Ureter (tissue), 1 donor: ENCODE results near the gene MSL1. TPM values are rescaled to one million over a fixed set of nuclear protein-coding genes. Genes with fewer than 3 reads are reported as not detected.

Experiments used
- DNase-seq: peaks from one replicate; pipeline ENCODE4 v3.0.0-alpha.2; 2020; ENCODE audit warnings: low spot score
- total RNA-seq: library from RNA; stranded (reverse); gene quantifications from one replicate; pipeline ENCODE4 v1.2.4, GENCODE V29; 2023
- donor health status: DM: yes; HTN: yes; CAD: no.

Gene MSL1
- total RNA-seq, 1 donor from 2014 or later, result 91.3 TPM

DNA sequence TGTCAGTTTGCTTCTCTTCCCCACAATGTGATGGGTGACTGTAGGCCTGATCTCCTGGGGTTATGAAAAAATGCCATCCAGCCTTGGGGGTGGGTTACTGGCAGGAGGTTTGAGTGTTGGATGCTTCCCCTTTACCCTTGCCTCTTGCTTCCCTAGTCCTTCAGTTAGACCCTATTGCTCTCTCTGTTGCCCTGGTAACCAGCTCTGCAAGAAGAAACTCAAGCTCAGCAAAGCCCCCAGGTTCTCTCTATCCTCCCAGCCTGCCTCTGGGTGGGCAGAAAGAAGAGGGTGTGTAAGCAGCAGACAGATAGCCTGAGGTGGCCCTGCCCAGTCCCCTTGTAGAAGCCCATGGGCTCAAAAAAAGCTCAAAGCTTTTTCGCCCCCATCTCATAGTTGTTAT, 52.7 kb downstream of the MSL1 start:
- DNase-seq, result no peak

DNA sequence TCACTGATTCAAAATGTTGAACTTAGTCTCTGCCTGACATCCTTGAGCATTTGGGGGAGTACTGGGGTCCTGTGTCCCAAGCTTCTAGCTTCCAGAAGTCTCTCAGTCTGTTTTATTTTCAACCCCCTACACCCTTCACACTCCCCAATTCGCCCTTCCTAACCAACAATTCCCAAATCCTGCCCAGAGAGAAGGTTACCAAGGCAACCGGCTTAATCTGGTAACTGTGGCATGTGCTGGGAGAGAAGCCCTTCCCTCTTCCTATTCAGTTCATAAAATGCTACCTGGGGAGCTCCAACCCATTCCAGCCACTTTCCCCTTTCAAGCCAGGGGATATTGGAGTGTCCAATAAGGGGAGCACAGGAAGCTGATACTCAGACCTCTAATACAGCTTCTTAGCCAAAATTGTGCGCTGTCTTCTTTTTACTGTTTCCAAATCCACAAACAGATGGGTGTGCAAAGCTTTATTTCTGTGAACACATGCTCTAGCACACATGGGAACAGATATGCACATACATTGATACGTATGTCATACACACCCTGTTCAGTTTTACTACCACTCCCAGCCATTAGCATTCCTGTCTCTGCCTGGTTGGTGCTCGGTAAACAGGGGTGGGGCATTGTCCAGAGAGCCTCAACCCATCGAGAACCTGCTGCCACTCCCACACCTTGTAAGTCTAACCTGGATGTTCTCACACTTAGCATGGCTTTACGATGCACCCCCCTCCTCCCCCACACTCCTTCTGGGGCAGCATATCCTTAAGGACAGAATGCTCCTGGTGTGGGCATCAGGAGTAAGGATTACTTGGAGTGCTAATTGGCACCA, 54.4 kb downstream of the MSL1 start:
- DNase-seq, result peak; percentile 80

DNA sequence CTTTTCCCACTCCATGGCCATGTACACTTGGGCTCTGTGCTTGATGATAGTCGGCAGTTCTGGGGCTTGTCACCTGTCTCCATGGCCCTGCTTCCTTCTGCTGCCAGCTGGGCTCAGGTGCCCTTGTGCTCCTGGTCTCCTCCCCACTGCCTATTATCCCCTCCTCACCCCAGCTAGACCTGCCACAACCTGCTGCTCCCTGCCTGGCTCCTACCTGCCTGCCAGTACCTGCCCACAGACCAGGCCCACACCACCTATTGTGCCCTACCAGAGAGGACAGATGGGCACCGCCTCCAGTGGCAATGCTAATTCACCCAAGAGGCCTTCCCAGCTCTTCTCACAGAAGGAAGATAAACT, 55.0 kb downstream of the MSL1 start:
- peak; percentile 90 for DNase-seq

DNA sequence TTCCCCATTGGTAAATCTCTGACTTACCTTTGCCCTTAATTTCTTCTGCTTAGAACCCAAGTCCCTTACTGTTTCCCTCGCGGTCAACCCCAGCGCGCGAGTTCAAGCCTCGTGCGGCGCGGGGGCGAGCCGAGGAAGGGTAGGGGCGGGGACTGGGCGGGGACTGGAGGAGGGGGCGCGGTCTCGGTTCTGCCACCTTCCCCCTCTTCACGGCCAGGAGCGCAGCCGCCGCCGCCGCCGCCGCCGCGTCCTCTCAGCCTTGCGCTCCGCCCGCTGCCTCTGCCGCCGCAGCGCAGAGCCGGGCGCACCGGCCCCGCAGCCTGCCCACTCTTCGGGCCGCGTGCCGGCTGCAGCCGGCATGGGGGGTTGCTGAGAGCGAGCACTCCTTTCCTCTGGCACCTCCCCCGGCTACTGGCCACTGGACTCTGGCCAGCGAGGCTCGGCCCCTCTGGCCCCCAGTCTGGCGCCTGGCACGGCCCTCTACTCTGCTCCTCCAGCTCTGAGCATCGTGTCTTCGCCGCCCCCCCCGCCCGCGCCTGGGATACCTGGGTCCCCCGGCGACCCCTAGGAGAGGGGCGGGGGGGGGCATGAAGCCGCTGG, 55.6 kb downstream of the MSL1 start, which contains the start of gene RAPGEFL1:
RAPGEFL1 (plus strand) TSS at position 196 of the 600 bp plus-strand sequence; CDS start at position 588, 392 bp downstream.
- DNase-seq, result peak; percentile 86

- DNase-seq, result no peak
Observed at GRCh38 chr17:40178021-40178601, 56.3 kb downstream of the MSL1 start.

- no peak for DNase-seq
Observed at GRCh38 chr17:40178660-40179059, 56.9 kb downstream of the MSL1 start.

GRCh38 chr17:40179923-40180659, 58.3 kb downstream of the MSL1 start:
- no peak for DNase-seq

GRCh38 chr17:40180694-40181093, 58.9 kb downstream of the MSL1 start:
- DNase-seq, result peak; percentile 84

- DNase-seq, result no peak
Observed at GRCh38 chr17:40181205-40181604, 59.4 kb downstream of the MSL1 start.

- DNase-seq, result no peak
Observed at GRCh38 chr17:40182606-40183005, 60.8 kb downstream of the MSL1 start.

Other genes starting within 250 kb of the MSL1 start
- 57.7 TPM for gene GSDMB, start 203.3 kb upstream of the MSL1 start, total RNA-seq
- gene ORMDL3, start 194.4 kb upstream of the MSL1 start, total RNA-seq, result 147 TPM
- not detected for gene LRRC3C, start 194.2 kb upstream of the MSL1 start, total RNA-seq
- gene GSDMA, start 159.0 kb upstream of the MSL1 start, total RNA-seq, result 2.4 TPM
- 99.3 TPM for gene PSMD3, start 141.2 kb upstream of the MSL1 start, total RNA-seq
- 1.0 TPM for gene CSF3, start 106.5 kb upstream of the MSL1 start, total RNA-seq
- gene MED24, start 67.6 kb upstream of the MSL1 start, total RNA-seq, result 87.9 TPM
- gene THRA, start 59.0 kb upstream of the MSL1 start, total RNA-seq, result 54.7 TPM
- gene NR1D1, start 21.4 kb upstream of the MSL1 start, total RNA-seq, result 26.0 TPM
- 121 TPM for gene CASC3, start 18.6 kb downstream of the MSL1 start, total RNA-seq
- gene RAPGEFL1, start 55.5 kb downstream of the MSL1 start, total RNA-seq, result 138 TPM
- 39.6 TPM for gene WIPF2, start 97.3 kb downstream of the MSL1 start, total RNA-seq
- gene CDC6, start 165.9 kb downstream of the MSL1 start, total RNA-seq, result 3.1 TPM
- gene RARA, start 187.2 kb downstream of the MSL1 start, total RNA-seq, result 34.9 TPM
- gene GJD3, start 242.8 kb downstream of the MSL1 start, total RNA-seq, result 2.0 TPM